AG04450 (cell line): ENCODE measurements around the gene NR2C2. TPM values are rescaled to one million over a fixed set of nuclear protein-coding genes. Genes with fewer than 3 reads are reported as not detected.

Source experiments
- CTCF ChIA-PET: fragments of 300-600, 350-600 bp; formaldehyde crosslinking; extraction: SDS; loops from one replicate; lab custom pipeline; 2022; ENCODE audit warnings: antibody characterized with exemption, inconsistent platforms; lab: Charles Lee
- POLR2A ChIA-PET: fragments of 350-600 bp; formaldehyde crosslinking; extraction: SDS; loops from one replicate; lab custom pipeline; 2021; ENCODE audit warnings: antibody characterized with exemption, inconsistent platforms; lab: Yijun Ruan, JAX
- DNase-seq: peaks from one replicate; pipeline ENCODE4 v3.0.0-alpha.2; 2011; ENCODE audit warnings: low read depth, low spot score
- H3K27ac ChIP-seq: one replicate; pipeline ENCODE4 v1.5.1; 2012; ENCODE audit warnings: low read depth, low read length, control low read depth
- H3K27me3 ChIP-seq: one replicate; pipeline ENCODE4 v1.6.0; 2012; ENCODE audit warnings: low read length; ENCODE audit not compliant: control insufficient read depth, insufficient read depth
- H3K4me3 ChIP-seq: 2 replicates; pipeline ENCODE4 v1.5.1; 2011; ENCODE audit warnings: mild to moderate bottlenecking, low read depth, low read length, control low read depth
- H3K9me3 ChIP-seq: 2 replicates; pipeline ENCODE4 v1.5.1; 2012; ENCODE audit warnings: low read length; ENCODE audit not compliant: control insufficient read depth, insufficient read depth
- polyA plus RNA-seq: library from polyadenylated mRNA; depleted of rRNA; stranded (reverse); fragments of >200 nt; gene quantifications from 2 replicates; pipeline ENCODE4 v1.2.3, GENCODE V29; 2011
- TF ChIP-seq, protein P1 (sequence below): IDR thresholded peaks from 2 replicates; pipeline ENCODE4 v1.5.1; 2011; ENCODE audit warnings: low read depth, low read length, control low read depth, inconsistent platforms

NR2C2 gene
- polyA plus RNA-seq, 1 experiment = 16.1 TPM

DNA sequence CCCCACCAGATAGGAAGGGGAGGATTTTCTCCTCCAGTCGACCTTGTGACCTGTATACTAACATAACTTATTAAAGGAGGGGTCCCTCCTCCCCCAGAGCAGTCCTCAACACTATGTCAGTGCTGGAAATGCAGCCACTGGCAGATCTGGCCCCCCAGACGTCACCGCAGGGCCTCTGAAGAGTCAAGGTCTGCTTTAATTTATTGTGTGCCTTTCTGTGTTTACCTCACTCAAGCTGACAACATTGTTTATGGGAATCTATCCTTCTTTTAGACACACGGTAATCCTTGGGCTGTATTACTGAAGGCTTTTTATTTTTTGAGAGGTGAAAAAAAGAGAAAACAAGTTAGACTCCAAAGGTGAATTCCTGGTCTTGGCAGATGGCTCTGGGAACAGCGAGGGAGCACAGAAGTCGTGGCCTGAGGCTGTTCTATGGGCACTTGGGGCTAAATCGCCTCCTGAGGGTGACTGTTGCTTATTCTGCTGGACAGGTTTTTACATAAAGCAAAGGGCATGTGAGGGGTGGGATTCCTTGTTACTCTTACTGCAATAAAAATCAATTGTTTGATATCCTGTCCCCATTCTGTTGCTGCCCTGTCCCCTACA, 13.5 kb upstream of the NR2C2 start:
- H3K9me3 ChIP-seq = no peaks in the 10 kb centered on the region
- ChIA-PET CTCF (interaction anchor here (0.6 to 1.8 kb wide), 3 partner anchors 11 to 261 kb away, joined by 3 to 7 read pairs (median 3); no protein-coding TSS in a partner anchor), POLR2A (no interaction called here)
- DNase-seq = no peak
- H3K27ac ChIP-seq = no peak overlapping the region
- H3K27me3 ChIP-seq = no peaks in the 10 kb centered on the region
- TF ChIP-seq, protein P1, sequence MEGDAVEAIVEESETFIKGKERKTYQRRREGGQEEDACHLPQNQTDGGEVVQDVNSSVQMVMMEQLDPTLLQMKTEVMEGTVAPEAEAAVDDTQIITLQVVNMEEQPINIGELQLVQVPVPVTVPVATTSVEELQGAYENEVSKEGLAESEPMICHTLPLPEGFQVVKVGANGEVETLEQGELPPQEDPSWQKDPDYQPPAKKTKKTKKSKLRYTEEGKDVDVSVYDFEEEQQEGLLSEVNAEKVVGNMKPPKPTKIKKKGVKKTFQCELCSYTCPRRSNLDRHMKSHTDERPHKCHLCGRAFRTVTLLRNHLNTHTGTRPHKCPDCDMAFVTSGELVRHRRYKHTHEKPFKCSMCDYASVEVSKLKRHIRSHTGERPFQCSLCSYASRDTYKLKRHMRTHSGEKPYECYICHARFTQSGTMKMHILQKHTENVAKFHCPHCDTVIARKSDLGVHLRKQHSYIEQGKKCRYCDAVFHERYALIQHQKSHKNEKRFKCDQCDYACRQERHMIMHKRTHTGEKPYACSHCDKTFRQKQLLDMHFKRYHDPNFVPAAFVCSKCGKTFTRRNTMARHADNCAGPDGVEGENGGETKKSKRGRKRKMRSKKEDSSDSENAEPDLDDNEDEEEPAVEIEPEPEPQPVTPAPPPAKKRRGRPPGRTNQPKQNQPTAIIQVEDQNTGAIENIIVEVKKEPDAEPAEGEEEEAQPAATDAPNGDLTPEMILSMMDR = no peak
- H3K4me3 ChIP-seq = no peak overlapping the region

DNA sequence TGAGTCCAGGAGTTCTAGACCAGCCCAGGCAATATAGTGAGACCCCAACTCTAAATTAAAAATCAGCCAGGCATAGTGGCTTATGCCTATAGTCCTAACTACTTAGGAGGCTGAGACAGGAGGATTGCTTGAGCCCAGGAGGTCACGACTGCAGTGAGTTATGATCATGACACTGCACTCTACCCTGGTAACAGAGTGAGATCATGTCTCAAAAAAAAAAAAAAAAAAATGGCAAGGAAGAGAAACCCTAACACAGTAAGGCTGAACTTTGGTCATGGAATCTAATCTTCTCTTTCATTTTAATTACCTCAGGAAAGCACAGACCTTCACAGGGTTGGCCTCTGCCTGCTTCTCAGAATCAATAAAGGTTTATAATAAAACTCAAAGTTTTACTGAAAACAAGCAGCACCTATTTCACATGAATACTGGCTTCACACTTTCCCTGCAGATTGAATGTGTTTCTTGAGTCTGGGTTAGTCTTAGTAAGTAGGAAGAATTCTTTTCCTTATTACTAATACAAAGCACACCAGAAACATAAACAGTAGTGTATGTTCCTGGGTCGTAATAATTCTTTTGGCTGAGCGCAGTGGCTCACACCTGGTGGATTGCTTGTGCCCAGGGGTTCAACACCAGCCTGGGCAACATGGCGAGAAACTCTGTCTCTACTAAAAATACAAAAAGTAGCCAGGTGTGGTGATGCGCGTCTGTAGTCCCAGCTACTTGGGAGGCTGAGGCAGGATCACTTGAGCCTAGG, 11.6 kb upstream of the NR2C2 start:
- ChIA-PET POLR2A (no interaction called here), CTCF (no interaction called here)
- Histone ChIP-seq H3K27me3 (no peaks in the 10 kb centered on the region), H3K4me3 (no peak overlapping the region), H3K27ac (no peak overlapping the region), H3K9me3 (no peaks in the 10 kb centered on the region)
- TF ChIP-seq, protein P1 = no peak
- no peak for DNase-seq

DNA sequence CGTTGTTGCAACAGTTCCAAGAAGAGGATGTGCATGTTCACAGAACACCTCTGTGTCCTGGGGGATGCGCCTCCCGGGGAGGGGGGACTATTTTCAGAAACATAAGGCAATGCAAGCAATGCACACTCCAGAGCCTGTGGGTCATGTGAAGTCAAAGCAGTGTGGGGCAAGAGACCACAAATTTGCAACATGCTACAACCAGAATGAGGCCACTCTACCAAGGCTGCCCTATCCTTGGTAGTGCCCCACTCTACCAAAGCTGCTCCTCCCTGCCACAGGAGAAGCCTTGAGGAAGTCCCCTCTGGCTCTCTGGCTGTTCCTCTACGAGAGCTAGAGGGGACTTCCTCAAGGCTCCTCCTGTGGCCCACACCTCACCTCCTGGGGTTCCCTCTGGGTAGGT, 8.4 kb upstream of the NR2C2 start:
- CTCF ChIA-PET = interaction anchor here (2.1 kb wide), 1 partner anchor 13 kb away, joined by 8 read pairs; no protein-coding TSS in a partner anchor

DNA sequence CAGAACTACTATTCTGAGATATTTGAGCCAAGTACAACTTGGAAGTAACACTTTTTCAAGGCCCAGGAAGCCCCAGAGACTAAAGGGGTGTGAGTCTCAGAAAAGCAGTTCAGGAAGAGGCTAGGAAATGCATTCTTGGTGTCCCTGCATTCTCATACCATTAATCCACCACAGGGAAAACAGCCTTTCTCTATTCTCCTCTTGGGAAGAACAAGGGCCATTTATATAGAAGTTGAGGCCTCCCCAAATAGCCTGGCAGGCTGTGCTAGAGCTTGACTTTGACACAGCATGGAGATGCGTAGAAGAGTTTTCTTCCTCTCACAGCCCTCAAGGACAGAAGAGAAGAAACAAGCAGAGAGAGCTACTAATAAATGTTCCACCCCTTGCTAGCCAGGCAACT, 5.5 kb upstream of the NR2C2 start:
- Histone ChIP-seq H3K4me3 (no peak overlapping the region), H3K27me3 (no peaks in the 10 kb centered on the region), H3K9me3 (no peaks in the 10 kb centered on the region), H3K27ac (no peak overlapping the region)
- DNase-seq = no peak
- TF ChIP-seq, protein P1 = no peak
- CTCF ChIA-PET = no interaction called here
- POLR2A ChIA-PET = no interaction called here

More for the DNA sequence above, 8.4 kb upstream of the NR2C2 start:
- TF ChIP-seq, protein P1 = no peak
- Histone ChIP-seq H3K9me3 (no peaks in the 10 kb centered on the region), H3K27ac (no peak overlapping the region), H3K4me3 (no peak overlapping the region), H3K27me3 (no peaks in the 10 kb centered on the region)
- DNase-seq = no peak
- POLR2A ChIA-PET = no interaction called here

DNA sequence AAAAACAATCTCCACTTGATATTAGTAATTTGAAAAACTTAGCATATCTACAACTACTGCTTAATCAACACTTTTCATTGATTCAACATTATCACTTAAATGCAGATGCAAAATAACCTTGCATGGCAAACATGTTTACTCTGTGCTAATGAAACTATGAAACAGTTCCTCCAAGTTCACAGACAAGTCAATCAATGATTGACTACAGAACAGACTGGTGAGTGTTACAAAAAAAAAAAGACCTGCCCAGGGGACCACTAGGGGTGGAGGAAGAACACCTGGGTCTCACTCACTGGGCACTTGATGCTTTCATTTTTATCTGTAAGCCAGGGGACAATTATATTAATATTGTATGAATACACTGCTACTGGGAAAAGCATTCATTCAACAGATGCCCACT, 4.3 kb upstream of the NR2C2 start:
- CTCF ChIA-PET = no interaction called here

More for the DNA sequence above, 4.3 kb upstream of the NR2C2 start:
- DNase-seq = no peak
- H3K27ac ChIP-seq = no peak overlapping the region
- no peaks in the 10 kb centered on the region for H3K27me3 ChIP-seq
- peaks cover 2% of the 10 kb centered on the region; the same call in 1 of the 2 replicates for H3K9me3 ChIP-seq
- POLR2A ChIA-PET = no interaction called here
- H3K4me3 ChIP-seq = no peak overlapping the region
- TF ChIP-seq, protein P1 = no peak
